ENCODE data around the gene UBE3B. TPM values are rescaled to one million over a fixed set of nuclear protein-coding genes. Genes with fewer than 3 reads are reported as not detected.

Gene UBE3B
- total and polyA plus RNA-seq, 2 donors (not counting 1 experiment from before 2014, with no cell fraction given) = 27.2 to 52.1 TPM

GRCh38 chr12:109531411-109531810 lies 54.0 kb downstream of the UBE3B start:
- Mint-ChIP-seq H3K27ac (no peak overlapping the region), H3K9me3 (ENCODE audit: insufficient read depth) (no peaks in the 10 kb centered on the region), H3K4me1 (no peaks in the 10 kb centered on the region), H3K27me3 (no peaks in the 10 kb centered on the region), H3K4me3 (no peak overlapping the region)
- POLR2A ChIA-PET = no interaction called here
- no CpG with 5 or more reads among the region's 2 CpGs for WGBS (ENCODE audit: insufficient coverage)
- ATAC-seq (ENCODE audit: low read depth) (no peak), DNase-seq (no peak)
- Histone ChIP-seq H3K36me3 (replicated peaks in 1 of 2; ENCODE audit: control extremely low read depth in 1 of 2, control insufficient read depth in 1 of 2, extremely low read depth in 1 of 2, insufficient read depth in 2 of 2, low read length in 1 of 2) (peaks cover 0 to 43% of the 10 kb centered on the region in 2 experiments), H3K27ac (ENCODE audit: low read length in 2 of 2) (no peak overlapping the region), H3K9me3 (ENCODE audit: control extremely low read depth in 1 of 3, control insufficient read depth in 2 of 3, insufficient read depth in 1 of 3, low read length in 2 of 3) (no peaks in the 10 kb centered on the region), H3K9ac (ENCODE audit: low read length) (no peak overlapping the region), H3K4me3 (ENCODE audit: control extremely low read depth in 1 of 5, extremely low read depth in 1 of 5, insufficient read depth in 1 of 5, low read depth in 2 of 5, low read length in 4 of 5) (no peak overlapping the region), H2AFZ (ENCODE audit: insufficient read depth, low read depth, low read length, poor library complexity, severe bottlenecking) (no peak overlapping the region), H3K4me1 (ENCODE audit: control insufficient read depth in 2 of 2, insufficient read depth in 2 of 2, low read length in 2 of 2) (no peaks in the 10 kb centered on the region), H3K79me2 (ENCODE audit: control insufficient read depth, insufficient read depth, low read length) (no peaks in the 10 kb centered on the region), H3K4me2 (replicated peaks; ENCODE audit: low read depth, low read length, poor library complexity, severe bottlenecking) (no peak overlapping the region), H3K27me3 (replicated peaks in 1 of 4; ENCODE audit: control extremely low read depth in 1 of 4, control insufficient read depth in 3 of 4, insufficient read depth in 4 of 4, low read length in 3 of 4) (no peaks in the 10 kb centered on the region), H4K20me1 (ENCODE audit: control insufficient read depth, insufficient read depth, low read length, poor library complexity, severe bottlenecking) (no peaks in the 10 kb centered on the region)
- CTCF ChIA-PET = no interaction called here
- intact Hi-C loops (cut with micrococcal nuclease) = no loop called here
- TF ChIP-seq CTCF (IDR thresholded peaks at IDR 0.05) (no peak), EZH2 (IDR thresholded peaks at IDR 0.05; ENCODE audit: borderline replicate concordance, insufficient read depth, low read depth, low read length, poor library complexity, severe bottlenecking) (no peak)

- no peak overlapping the region for H3K27ac Mint-ChIP-seq
- H3K9me3 Mint-ChIP-seq (ENCODE audit: insufficient read depth) = no peaks in the 10 kb centered on the region
- Histone ChIP-seq H2AFZ (ENCODE audit: insufficient read depth, low read depth, low read length, poor library complexity, severe bottlenecking) (no peak overlapping the region), H3K27me3 (replicated peaks in 1 of 4; ENCODE audit: control extremely low read depth in 1 of 4, control insufficient read depth in 3 of 4, insufficient read depth in 4 of 4, low read length in 3 of 4) (no peaks in the 10 kb centered on the region), H3K9me3 (ENCODE audit: control extremely low read depth in 1 of 3, control insufficient read depth in 2 of 3, insufficient read depth in 1 of 3, low read length in 2 of 3) (no peaks in the 10 kb centered on the region), H3K36me3 (replicated peaks in 1 of 2; ENCODE audit: control extremely low read depth in 1 of 2, control insufficient read depth in 1 of 2, extremely low read depth in 1 of 2, insufficient read depth in 2 of 2, low read length in 1 of 2) (peaks cover 0 to 32% of the 10 kb centered on the region in 2 experiments), H3K4me2 (replicated peaks; ENCODE audit: low read depth, low read length, poor library complexity, severe bottlenecking) (no peak overlapping the region), H3K27ac (ENCODE audit: low read length in 2 of 2) (no peak overlapping the region), H3K79me2 (ENCODE audit: control insufficient read depth, insufficient read depth, low read length) (no peaks in the 10 kb centered on the region), H3K9ac (ENCODE audit: low read length) (no peak overlapping the region), H3K4me1 (ENCODE audit: control insufficient read depth in 2 of 2, insufficient read depth in 2 of 2, low read length in 2 of 2) (no peaks in the 10 kb centered on the region), H4K20me1 (ENCODE audit: control insufficient read depth, insufficient read depth, low read length, poor library complexity, severe bottlenecking) (no peaks in the 10 kb centered on the region), H3K4me3 (ENCODE audit: control extremely low read depth in 1 of 5, extremely low read depth in 1 of 5, insufficient read depth in 1 of 5, low read depth in 2 of 5, low read length in 4 of 5) (no peak overlapping the region)
- H3K4me1 Mint-ChIP-seq = no peaks in the 10 kb centered on the region
- DNase-seq (no peak), ATAC-seq (ENCODE audit: low read depth) (no peak)
- no peak for TF ChIP-seq EZH2 (IDR thresholded peaks at IDR 0.05; ENCODE audit: borderline replicate concordance, insufficient read depth, low read depth, low read length, poor library complexity, severe bottlenecking)
- TF ChIP-seq CTCF (IDR thresholded peaks at IDR 0.05) = no peak
- CTCF ChIA-PET = no interaction called here
- H3K4me3 Mint-ChIP-seq = no peak overlapping the region
- WGBS (ENCODE audit: insufficient coverage) = 94% methylated on average over 23 of the region's 24 CpGs
- no peaks in the 10 kb centered on the region for H3K27me3 Mint-ChIP-seq
- POLR2A ChIA-PET = no interaction called here
- intact Hi-C loops (cut with micrococcal nuclease) = no loop called here
Measured at GRCh38 chr12:109532721-109533486, 55.5 kb downstream of the UBE3B start.

Data from B cell (primary cell).